HPDE6-E6E7 (cell line): ENCODE data around the gene PARVA.

Experiments used
- DNase-seq: peaks from one replicate; pipeline ENCODE4 v3.0.0; 2011; ENCODE audit warnings: missing footprints; ENCODE audit errors: extremely low spot score

Gene PARVA

GRCh38 chr11:12430954-12431595, 53.7 kb downstream of the PARVA start:
- DNase-seq: peak; percentile 76

- no peak for DNase-seq
Observed at GRCh38 chr11:12432507-12432906, 55.1 kb downstream of the PARVA start.

DNA sequence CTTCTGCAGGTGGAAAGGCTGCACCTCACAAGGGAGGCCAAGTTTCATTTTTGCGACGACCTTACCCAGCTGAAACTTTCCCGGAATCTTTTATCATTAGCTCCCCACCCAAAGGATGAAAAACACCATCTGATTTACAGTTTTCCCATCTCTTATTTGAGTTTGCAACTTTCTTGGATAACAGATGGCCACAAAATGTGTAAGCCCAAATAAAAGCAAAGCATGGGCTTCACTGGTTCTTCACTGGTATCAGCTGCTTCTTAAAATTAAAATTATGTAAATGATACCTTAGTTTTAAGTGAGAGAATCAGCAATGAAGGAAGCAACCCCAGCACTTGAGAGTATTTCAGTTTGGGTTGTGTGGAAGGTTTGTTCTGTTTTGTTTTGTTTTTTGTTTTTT, 55.8 kb downstream of the PARVA start:
- DNase-seq: no peak

- DNase-seq: no peak
Observed at GRCh38 chr11:12433571-12434324, 56.4 kb downstream of the PARVA start.

DNA sequence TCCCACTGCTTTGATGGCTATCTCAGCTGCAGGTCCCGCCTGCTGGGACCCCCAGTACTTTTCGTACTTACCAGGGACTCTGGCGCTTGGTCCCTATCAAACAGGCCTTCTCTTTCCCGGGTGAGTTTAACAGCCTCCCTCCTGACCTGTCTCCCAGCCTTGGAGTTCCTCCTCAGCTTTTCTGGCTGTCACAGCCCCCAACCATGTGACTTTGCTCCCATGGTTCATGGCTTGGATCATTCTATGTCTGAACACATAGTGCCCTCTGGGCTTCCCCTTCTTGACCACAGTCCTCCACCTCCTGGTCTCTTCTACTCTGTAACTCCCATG, 56.9 kb downstream of the PARVA start:
- no peak for DNase-seq

DNA sequence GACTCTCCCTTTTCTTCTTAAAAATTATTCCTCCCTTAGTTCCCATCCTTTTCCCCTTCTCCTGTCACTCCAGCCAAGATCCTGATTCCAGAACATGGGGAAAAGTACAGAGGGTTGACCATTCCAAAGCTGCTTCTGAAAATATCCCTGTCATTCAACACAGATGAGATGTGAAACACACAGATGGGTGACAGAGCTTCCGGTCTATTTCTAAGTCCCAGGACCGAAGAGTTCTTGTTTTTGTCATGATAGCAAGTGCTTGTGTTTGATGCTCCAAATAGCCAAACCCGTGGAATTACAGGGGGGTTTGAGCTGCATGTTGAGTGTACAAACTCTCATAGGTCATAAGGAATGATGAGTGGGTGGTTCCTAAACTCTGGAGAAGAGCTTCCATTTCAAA, 57.9 kb downstream of the PARVA start:
- DNase-seq: no peak

DNA sequence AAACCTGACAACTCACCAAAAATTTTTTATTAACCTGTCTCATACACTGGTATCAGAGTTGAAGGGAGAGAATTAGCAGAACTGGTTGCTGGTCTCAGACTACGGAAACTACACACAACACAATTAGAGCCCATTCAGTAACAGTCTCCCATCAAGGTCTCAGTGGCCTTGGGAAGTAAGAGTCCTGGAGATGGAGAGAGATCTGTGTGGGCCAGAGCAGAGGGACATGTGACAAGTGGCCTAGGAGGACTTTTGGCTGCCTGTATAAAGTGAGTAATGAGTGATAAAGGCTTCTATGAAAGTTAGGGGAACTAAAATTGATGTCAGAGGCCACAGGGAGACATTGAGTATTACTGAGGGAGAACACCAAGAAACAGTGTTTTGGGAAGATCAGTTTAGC, 58.9 kb downstream of the PARVA start:
- DNase-seq: no peak

GRCh38 chr11:12438291-12438690, 60.9 kb downstream of the PARVA start:
- no peak for DNase-seq

GRCh38 chr11:12439615-12440014, 62.2 kb downstream of the PARVA start:
- DNase-seq: no peak

GRCh38 chr11:12440565-12440964, 63.2 kb downstream of the PARVA start:
- no peak for DNase-seq

- no peak for DNase-seq
Observed at GRCh38 chr11:12441231-12441861, 64.0 kb downstream of the PARVA start.

GRCh38 chr11:12444601-12445000, 67.2 kb downstream of the PARVA start:
- DNase-seq: no peak

DNA sequence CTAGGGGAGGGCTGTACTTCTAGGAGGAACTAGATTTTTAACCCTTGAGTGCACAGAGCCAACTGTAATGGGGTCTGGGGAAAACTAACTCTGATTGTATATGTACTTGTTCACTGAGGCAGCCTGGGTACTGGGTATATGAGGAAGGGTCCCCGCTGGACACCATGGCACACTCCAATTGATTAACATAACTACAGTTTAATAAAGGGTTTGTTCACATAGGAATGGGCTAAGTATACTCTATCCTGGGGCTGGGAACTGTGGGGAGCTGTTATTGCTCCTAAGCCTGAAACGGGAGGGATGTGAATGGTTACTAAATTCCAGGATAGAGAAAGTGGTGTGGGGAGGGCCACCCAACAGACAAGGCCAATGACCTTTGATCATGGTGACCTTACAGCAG, 67.6 kb downstream of the PARVA start:
- DNase-seq: no peak

GRCh38 chr11:12446863-12447262, 69.5 kb downstream of the PARVA start:
- no peak for DNase-seq

DNA sequence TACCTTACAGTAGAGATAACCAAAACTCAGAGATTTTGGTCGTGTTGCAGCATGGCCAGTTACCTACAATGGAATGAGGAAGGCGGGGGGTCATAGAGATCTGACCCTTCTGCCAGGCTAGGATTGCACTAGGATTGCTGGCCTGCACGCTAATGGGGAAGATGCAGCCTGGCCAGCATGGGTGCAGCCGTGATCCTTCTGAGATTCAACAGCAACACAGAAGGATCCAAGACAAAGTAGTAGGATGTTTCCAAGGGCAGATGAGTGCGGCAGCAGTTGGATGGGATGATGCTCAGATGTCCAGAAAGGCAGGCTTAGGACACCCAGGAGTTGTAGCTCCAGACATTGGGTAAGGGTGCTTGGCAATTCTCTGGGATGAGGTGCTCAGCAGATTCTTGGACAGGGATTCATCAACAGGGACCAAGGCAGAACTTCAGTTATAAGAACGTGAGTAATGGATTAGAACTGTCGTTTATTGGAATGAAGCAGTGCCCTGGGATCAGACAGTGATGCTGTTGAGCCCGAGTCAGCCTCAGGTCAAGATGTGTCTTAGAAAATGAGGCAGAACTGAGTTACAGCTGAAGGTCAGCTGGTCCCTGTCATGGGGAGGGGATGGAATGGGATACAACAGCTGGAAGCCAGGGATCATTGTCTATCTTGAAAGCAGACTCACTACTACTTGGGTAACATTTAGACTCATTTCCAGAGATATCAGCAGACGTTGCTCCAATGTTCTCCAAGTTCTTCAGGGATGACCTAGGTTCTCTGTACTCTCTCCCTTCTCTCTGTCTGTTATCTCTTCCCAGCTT, 71.0 kb downstream of the PARVA start:
- DNase-seq: no peak

GRCh38 chr11:12449961-12450715, 72.8 kb downstream of the PARVA start:
- DNase-seq: peak; percentile 54

DNA sequence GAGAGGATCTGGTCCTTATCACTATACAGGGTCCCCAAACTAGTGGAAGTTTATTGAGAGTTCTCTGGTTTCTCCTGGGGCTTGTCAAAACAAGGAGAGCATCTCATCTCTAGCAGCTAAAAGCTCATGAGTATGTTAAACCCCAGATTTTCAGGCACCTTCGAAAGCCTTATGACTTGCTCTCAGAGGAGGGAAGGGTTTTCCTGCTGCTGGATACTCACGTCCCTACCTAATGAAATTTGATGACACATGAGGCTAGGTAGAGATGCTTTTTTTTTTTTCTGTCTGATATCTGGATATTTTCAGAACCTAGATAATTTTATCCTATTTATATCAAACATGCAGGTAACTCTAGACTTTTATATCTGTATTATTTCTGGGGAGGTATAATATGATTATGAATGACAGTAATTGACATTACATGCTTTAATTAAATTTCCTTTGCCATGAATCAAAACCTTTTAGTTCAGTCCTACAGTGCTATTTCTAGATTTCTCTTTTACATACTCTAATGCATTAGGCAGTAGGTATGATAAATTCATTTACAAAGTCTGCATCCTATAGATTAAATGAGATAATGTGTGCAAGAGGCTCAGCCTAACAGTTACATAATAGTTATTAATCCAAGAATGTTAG, 73.9 kb downstream of the PARVA start:
- no peak for DNase-seq

- DNase-seq: no peak
Observed at GRCh38 chr11:12453243-12453642, 75.9 kb downstream of the PARVA start.

- DNase-seq: no peak
Observed at GRCh38 chr11:12454782-12455181, 77.4 kb downstream of the PARVA start.

DNA sequence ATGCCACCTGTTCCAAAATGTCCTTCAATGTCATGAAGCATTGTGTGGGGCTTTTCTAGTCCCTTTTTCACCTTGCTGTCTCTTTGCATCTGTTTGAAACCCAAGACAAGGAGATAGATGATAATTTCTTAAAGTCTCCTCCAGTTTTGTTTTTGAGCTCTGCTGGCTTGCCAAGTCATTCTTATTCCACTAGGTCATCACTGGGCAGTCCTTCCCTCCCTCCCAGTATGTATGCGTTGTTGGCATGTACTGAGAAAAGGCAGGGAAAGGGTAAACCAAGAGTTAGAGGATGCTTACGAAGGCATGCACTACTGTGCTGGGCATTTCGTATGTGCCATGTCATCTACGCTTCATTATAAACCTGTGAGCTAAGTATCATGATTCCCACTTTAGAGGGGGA, 78.6 kb downstream of the PARVA start:
- DNase-seq: no peak
